Gastroesophageal sphincter (tissue), 4 donors: ENCODE results near the gene CFAP119. TPM values are rescaled to one million over a fixed set of nuclear protein-coding genes. Genes with fewer than 3 reads are reported as not detected.

ENCODE experiments used
- ATAC-seq: fragments of 150-250 bp; one replicate; pipeline ENCODE4 v1.9.1; 2016; ENCODE audit warnings: mild to moderate bottlenecking, moderate library complexity
- H3K27ac ChIP-seq, 4 donors: fragments of 200-600 bp; sonication (generic) in 3 of 4; 1 replicate in 3 of 4; 2 replicates in 1 of 4; pipeline ENCODE4 v1.5.1; 2016 to 2019
- H3K27me3 ChIP-seq: fragments of 200-600 bp; sonication (generic); one replicate; pipeline ENCODE4 v1.5.1; 2019
- H3K36me3 ChIP-seq, 2 donors: fragments of 200-600 bp; sonication (generic); one replicate each; pipeline ENCODE4 v1.5.1; 2019; ENCODE audit warnings: control low read depth in 1 of 2
- H3K4me1 ChIP-seq, 3 donors: fragments of 200-600 bp; sonication (generic); 1 replicate in 2 of 3; 2 replicates in 1 of 3; pipeline ENCODE4 v1.5.1; 2016 to 2019; ENCODE audit warnings: control low read depth in 2 of 3
- H3K4me3 ChIP-seq, 2 donors: fragments of 200-600 bp; sonication (generic); one replicate each; pipeline ENCODE4 v1.5.1; 2019; ENCODE audit warnings: mild to moderate bottlenecking in 1 of 2, moderate library complexity in 1 of 2
- H3K9me3 ChIP-seq, 3 donors: fragments of 200-600 bp; sonication (generic); one replicate each; pipeline ENCODE4 v1.5.1; 2017 to 2019; ENCODE audit warnings: control low read depth in 2 of 3
- EP300 ChIP-seq: sonication (generic); formaldehyde crosslinking; IDR thresholded peaks from one replicate; pipeline ENCODE4 v1.6.1; 2017; ENCODE audit warnings: antibody characterized with exemption, mild to moderate bottlenecking
- POLR2A ChIP-seq, 2 donors: fragments of 450-650 bp; IDR thresholded peaks; one replicate each; pipeline ENCODE4 v1.6.1; 2017; ENCODE audit warnings: antibody characterized with exemption in 2 of 2, mild to moderate bottlenecking in 2 of 2, moderate library complexity in 1 of 2
- POLR2AphosphoS5 ChIP-seq: sonication (generic); formaldehyde crosslinking; IDR thresholded peaks from one replicate; pipeline ENCODE4 v1.6.1; 2017; ENCODE audit warnings: antibody characterized with exemption
- WGBS, 2 donors: methylation state at CpG; one replicate each; pipeline ENCODE4 v1.1.5; 2018; ENCODE audit warnings: low coverage in 1 of 2; 5-methylcytosine and 5-hydroxymethylcytosine counted together
- total RNA-seq, 4 donors: library from RNA; depleted of rRNA; stranded (reverse); fragments of >200 nt; gene quantifications; one replicate each; pipeline ENCODE4 v1.1.0, GENCODE V29; 2016
- TF ChIP-seq, protein P1 (sequence below), 4 experiments: fragments of 200-600 bp in 2 of 4; fragments of 450-650 bp in 2 of 4; sonication (generic) in 1 of 4; IDR thresholded peaks; one replicate each; pipeline ENCODE4 v1.5.1; 2017 to 2019; ENCODE audit warnings: antibody characterized with exemption in 4 of 4, mild to moderate bottlenecking in 2 of 4, moderate library complexity in 2 of 4

CFAP119 gene
- total RNA-seq, 4 donors from 2014 or later = 1.3 to 1.9 TPM; not detected in 2

DNA sequence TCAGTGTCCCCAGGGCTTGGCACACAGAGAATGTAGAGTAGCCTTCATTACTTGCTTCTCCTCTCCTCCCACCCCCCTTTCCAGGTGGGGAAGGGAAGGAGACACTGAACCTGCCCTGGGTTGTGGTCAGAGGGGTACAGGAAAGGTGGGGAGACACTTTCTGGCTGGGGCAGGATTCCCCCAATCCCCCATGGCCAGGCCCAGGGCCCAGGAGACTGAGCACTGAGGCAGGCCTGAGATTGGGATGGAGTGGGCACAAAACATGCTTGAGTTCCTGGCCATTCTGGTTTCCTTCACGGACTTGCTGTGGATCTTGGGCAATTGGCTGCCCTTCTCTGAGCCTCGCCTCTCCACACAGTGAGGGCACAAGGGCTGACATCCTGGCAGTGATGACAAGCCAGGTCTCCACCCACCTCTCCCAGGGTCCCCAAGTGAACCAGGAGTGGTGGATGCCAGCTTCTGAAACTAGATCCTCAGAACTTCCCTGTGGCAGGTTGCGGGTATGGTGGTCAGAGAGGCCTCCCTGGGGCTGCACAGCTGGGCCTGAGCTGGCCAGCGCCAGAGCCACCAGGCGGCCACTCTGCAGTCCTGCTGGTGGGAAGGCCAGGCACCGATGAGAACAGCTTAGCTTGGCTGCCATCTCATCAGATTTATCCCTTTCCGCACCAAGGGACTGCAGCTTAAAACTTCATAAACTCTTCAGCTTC, 15.9 kb upstream of the CFAP119 start:
- Histone ChIP-seq H3K9me3 (no peaks in the 10 kb centered on the region), H3K4me3 (no peak overlapping the region), H3K27ac (peak overlapping the region in 3 of 4 donors; percentile 2 to 91 (median 46)), H3K27me3 (no peaks in the 10 kb centered on the region), H3K36me3 (peaks cover 0 to 42% of the 10 kb centered on the region in 2 donors), H3K4me1 (peaks cover 0 to 35% (median 17%) of the 10 kb centered on the region in 3 donors)
- WGBS, 2 donors = 100% methylated on average over 2 of the region's 7 CpGs; no CpG with 5 or more reads in 1 of the 2 donors
- no peak for ATAC-seq
- TF ChIP-seq POLR2A (IDR thresholded peaks at IDR 0.05) = peak in 1 of 2 donors; percentile 18
- TF ChIP-seq, protein P1, sequence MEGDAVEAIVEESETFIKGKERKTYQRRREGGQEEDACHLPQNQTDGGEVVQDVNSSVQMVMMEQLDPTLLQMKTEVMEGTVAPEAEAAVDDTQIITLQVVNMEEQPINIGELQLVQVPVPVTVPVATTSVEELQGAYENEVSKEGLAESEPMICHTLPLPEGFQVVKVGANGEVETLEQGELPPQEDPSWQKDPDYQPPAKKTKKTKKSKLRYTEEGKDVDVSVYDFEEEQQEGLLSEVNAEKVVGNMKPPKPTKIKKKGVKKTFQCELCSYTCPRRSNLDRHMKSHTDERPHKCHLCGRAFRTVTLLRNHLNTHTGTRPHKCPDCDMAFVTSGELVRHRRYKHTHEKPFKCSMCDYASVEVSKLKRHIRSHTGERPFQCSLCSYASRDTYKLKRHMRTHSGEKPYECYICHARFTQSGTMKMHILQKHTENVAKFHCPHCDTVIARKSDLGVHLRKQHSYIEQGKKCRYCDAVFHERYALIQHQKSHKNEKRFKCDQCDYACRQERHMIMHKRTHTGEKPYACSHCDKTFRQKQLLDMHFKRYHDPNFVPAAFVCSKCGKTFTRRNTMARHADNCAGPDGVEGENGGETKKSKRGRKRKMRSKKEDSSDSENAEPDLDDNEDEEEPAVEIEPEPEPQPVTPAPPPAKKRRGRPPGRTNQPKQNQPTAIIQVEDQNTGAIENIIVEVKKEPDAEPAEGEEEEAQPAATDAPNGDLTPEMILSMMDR (IDR thresholded peaks at IDR 0.05) = no peak

DNA sequence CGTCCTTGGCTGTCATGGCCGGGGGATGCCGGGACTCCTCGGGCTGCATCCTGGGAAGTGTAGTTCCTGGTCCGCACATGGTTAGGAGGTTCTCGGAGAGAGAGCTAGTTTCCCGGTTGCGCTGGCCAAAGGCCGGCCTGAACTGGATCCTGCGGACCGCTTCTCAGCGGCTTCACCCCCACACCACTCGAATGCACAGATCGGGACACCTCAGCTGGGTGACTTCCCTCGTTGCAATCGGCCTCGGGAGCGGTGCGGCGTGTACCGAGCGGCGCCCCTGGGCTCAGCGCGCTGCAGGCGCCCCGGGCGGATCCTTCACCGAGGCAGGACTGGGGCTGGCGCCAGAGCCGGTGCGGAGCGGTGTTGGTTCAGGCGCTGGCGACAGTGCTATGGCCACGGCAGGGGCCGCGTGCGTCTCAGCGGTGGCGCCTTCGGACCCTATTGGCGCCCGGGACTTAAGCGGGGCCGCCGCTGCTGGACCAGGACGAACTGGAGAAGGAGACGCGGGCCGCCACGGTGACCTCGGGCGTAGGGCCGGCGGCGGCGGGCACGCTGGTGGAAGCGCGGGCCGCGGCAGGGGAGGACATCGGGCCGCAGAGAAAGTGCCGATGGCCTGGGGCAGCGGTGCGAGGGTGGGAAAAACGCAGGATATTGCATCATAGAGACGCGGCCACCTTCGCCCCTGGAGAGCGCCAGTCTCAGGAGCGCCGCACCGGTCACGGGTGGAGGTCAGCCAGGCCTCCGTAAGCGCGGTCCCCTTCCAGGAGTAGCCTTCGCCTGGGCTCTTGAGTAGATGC, 13.7 kb upstream of the CFAP119 start:
- H3K27me3 ChIP-seq = no peaks in the 10 kb centered on the region
- WGBS, 2 donors = no CpG with 5 or more reads among the region's 81 CpGs
- peaks cover 0 to 35% (median 17%) of the 10 kb centered on the region in 3 donors for H3K4me1 ChIP-seq
- H3K36me3 ChIP-seq = peaks cover 0 to 46% of the 10 kb centered on the region in 2 donors
- no peaks in the 10 kb centered on the region for H3K9me3 ChIP-seq
- TF ChIP-seq POLR2AphosphoS5 (peak; percentile 79), EP300 (no peak), POLR2A (IDR thresholded peaks at IDR 0.05) (peak; percentile 29 to 38)
- TF ChIP-seq, protein P1 (IDR thresholded peaks at IDR 0.05) = no peak
- peak overlapping the region; percentile 63 to 82 for H3K4me3 ChIP-seq
- peak overlapping the region; percentile 59 to 91 (median 90) for H3K27ac ChIP-seq
- peak; percentile 87 for ATAC-seq

DNA sequence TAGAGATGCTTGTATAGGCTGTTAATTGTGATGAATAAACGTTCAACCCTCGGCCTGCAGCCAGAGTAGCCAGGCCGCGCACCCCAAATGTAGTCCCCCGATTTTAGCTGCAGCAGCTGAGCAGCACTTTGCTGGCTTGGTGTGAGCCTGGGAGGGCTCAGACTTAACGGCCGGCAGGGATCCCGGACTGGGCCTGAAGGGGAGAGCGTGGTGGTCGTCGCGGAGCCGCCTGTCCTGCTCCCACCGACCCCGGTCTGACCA, 13.2 kb upstream of the CFAP119 start:
- H3K27me3 ChIP-seq = no peaks in the 10 kb centered on the region
- no CpG with 5 or more reads among the region's 15 CpGs for WGBS, 2 donors
- H3K4me3 ChIP-seq = peak overlapping the region; percentile 63 to 82
- no peak for TF ChIP-seq EP300
- TF ChIP-seq, protein P1 (IDR thresholded peaks at IDR 0.05) = no peak
- no peak for TF ChIP-seq POLR2AphosphoS5
- peak overlapping the region; percentile 37 to 91 (median 90) for H3K27ac ChIP-seq
- peaks cover 0 to 47% of the 10 kb centered on the region in 2 donors for H3K36me3 ChIP-seq
- no peak for ATAC-seq
- no peaks in the 10 kb centered on the region for H3K9me3 ChIP-seq
- peaks cover 0 to 35% (median 17%) of the 10 kb centered on the region in 3 donors for H3K4me1 ChIP-seq

DNA sequence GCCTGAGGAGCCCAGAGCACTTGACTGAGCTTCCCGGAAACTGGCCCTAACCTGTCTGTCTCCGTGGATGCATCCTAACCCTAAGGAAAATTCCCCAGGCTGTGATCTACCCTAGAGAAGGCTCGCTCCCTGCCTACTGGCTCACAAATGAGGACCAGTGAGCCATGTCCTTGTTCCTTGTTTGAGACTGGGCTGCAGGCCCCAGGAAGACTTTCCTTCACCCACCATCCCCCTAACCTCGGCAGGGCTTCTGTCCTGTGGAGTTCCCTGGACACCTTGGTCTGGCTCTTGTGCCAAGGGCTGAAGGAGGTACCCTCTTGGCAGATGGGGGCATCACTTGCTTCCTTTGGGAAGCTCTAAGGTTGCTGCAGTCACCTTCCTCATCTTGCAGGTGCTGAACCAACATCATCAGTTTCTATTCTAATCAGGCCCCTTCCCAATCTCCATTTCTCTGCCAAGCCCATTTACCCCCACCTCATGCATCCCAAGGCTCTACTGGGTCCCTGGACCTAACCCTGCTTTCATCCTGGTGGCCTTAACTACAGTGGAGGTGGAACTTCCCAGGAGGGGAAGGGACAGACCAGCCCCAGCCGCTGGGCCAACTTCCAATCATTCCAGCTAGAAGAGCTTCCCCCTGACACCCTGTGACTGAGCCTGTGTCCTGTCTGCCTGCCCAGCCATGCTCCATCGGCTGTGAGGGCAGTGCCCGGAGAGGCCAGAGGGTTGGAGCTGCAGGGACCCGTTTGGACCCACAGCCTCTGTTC, 12.7 kb upstream of the CFAP119 start:
- Histone ChIP-seq H3K27me3 (no peaks in the 10 kb centered on the region), H3K27ac (peak overlapping the region; percentile 37 to 91 (median 90)), H3K9me3 (no peaks in the 10 kb centered on the region), H3K36me3 (peaks cover 0 to 52% of the 10 kb centered on the region in 2 donors), H3K4me1 (peaks cover 0 to 35% (median 17%) of the 10 kb centered on the region in 3 donors), H3K4me3 (peak overlapping the region; percentile 63 to 82)
- TF ChIP-seq POLR2AphosphoS5 = no peak
- 43% methylated on average over 1 of the region's 8 CpGs; no CpG with 5 or more reads in 1 of the 2 donors for WGBS, 2 donors
- ATAC-seq = no peak

DNA sequence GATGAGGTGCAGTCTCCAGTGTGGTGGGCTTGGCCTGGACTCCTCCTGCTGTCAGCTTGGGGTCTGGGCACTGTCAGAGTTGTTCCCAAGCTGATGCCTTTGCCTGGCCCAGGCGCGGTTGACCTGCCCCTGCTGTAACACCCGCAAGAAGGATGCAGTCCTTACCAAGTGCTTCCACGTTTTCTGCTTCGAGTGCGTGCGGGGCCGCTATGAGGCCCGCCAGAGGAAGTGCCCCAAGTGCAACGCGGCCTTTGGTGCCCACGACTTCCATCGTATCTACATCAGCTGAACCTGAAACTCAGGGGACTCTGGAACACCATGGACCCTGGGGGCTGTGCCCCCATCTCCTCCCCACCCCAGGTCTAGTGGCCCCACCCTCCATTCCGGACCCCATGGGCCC, 12.0 kb upstream of the CFAP119 start:
- peaks cover 0 to 35% (median 17%) of the 10 kb centered on the region in 3 donors for H3K4me1 ChIP-seq
- H3K4me3 ChIP-seq = no peak overlapping the region
- peaks cover 0 to 60% of the 10 kb centered on the region in 2 donors for H3K36me3 ChIP-seq
- H3K27ac ChIP-seq = no peak overlapping the region
- H3K27me3 ChIP-seq = no peaks in the 10 kb centered on the region
- no peak for TF ChIP-seq POLR2AphosphoS5
- ATAC-seq = no peak
- WGBS, 2 donors = 77% methylated on average over 6 of the region's 14 CpGs; no CpG with 5 or more reads in 1 of the 2 donors
- no peaks in the 10 kb centered on the region for H3K9me3 ChIP-seq
